ENCODE results near the gene ESYT1. TPM values are rescaled to one million over a fixed set of nuclear protein-coding genes. Genes with fewer than 3 reads are reported as not detected.
A peak's percentile ranks its signal among the peaks of the same experiment; 100 is the strongest.

Gene ESYT1
- total and polyA plus RNA-seq, 3 experiments from 2014 or later = 185 to 374 (median 191) TPM

- peak; percentile 65 to 87 (median 78) for DNase-seq
- H3K9me3 Mint-ChIP-seq = no peaks in the 10 kb centered on the region
- POLR2A ChIA-PET = interaction anchor here (0.9 to 4.5 kb wide), 9 partner anchors 8 to 60 kb away, joined by 3 to 58 read pairs (median 9); partner anchors contain the start of genes MYL6, PA2G4, RPL41 and SMARCC2
- Histone ChIP-seq H3K27ac (ENCODE audit: low read depth, low read length) (peak overlapping the region; percentile 90), H3K27me3 (ENCODE audit: insufficient read depth, low read length, poor library complexity, severe bottlenecking) (no peaks in the 10 kb centered on the region), H3K4me1 (ENCODE audit: insufficient read depth, low read length) (peaks cover 59% of the 10 kb centered on the region), H3K4me3 (ENCODE audit: low read length) (peak overlapping the region; percentile 90), H3K36me3 (ENCODE audit: insufficient read depth, low read length) (peaks cover 40% of the 10 kb centered on the region), H3K9me3 (ENCODE audit: low read length) (no peaks in the 10 kb centered on the region)
- H3K27me3 Mint-ChIP-seq = peaks cover 0 to 2% of the 10 kb centered on the region in 2 donors
- peaks cover 27 to 56% (median 28%) of the 10 kb centered on the region in 3 donors for H3K36me3 Mint-ChIP-seq
- H3K4me1 Mint-ChIP-seq = peaks cover 56 to 68% (median 65%) of the 10 kb centered on the region in 3 donors
- H3K27ac Mint-ChIP-seq = peak overlapping the region; percentile 90 to 99 (median 98)
- peak overlapping the region; percentile 86 to 99 (median 98) for H3K4me3 Mint-ChIP-seq
- CTCF ChIA-PET = interaction anchor here (0.9 to 8.6 kb wide), 10 partner anchors 10 to 335 kb away, joined by 3 to 121 read pairs (median 8); partner anchors contain the start of genes MYL6, MYL6B, RPL41 and SMARCC2
Observed at GRCh38 chr12:56129206-56129941, 1.3 kb downstream of the ESYT1 start.

- ChIA-PET CTCF (interaction anchor here (0.9 to 8.6 kb wide), 6 partner anchors 10 to 60 kb away, joined by 3 to 121 read pairs (median 4); partner anchors contain the start of genes MYL6B, SMARCC2 and ZC3H10), POLR2A (interaction anchor here (0.6 to 4.5 kb wide), 3 partner anchors 22 to 59 kb away, joined by 3 to 58 read pairs (median 3); partner anchors contain the start of gene SMARCC2)
- Mint-ChIP-seq H3K27me3 (peaks cover 0 to 2% of the 10 kb centered on the region in 2 donors), H3K36me3 (peaks cover 27 to 61% (median 29%) of the 10 kb centered on the region in 3 donors), H3K4me3 (peak overlapping the region; percentile 86 to 99 (median 98)), H3K9me3 (no peaks in the 10 kb centered on the region), H3K27ac (peak overlapping the region; percentile 90 to 99 (median 98)), H3K4me1 (peaks cover 53 to 65% (median 62%) of the 10 kb centered on the region in 3 donors)
- Histone ChIP-seq H3K27me3 (ENCODE audit: insufficient read depth, low read length, poor library complexity, severe bottlenecking) (no peaks in the 10 kb centered on the region), H3K4me1 (ENCODE audit: insufficient read depth, low read length) (peaks cover 59% of the 10 kb centered on the region), H3K4me3 (ENCODE audit: low read length) (peak overlapping the region; percentile 90), H3K27ac (ENCODE audit: low read depth, low read length) (peak overlapping the region; percentile 90), H3K9me3 (ENCODE audit: low read length) (no peaks in the 10 kb centered on the region), H3K36me3 (ENCODE audit: insufficient read depth, low read length) (peaks cover 46% of the 10 kb centered on the region)
- DNase-seq = no peak
Observed at GRCh38 chr12:56129942-56130495, 2.0 kb downstream of the ESYT1 start.

- H3K36me3 Mint-ChIP-seq = peaks cover 27 to 66% (median 29%) of the 10 kb centered on the region in 3 donors
- peaks cover 52% of the 10 kb centered on the region for H3K4me1 ChIP-seq (ENCODE audit: insufficient read depth, low read length)
- H3K4me3 ChIP-seq (ENCODE audit: low read length) = peak overlapping the region; percentile 90
Observed at GRCh38 chr12:56130876-56131275, 2.8 kb downstream of the ESYT1 start.

GRCh38 chr12:56134897-56135296 lies 6.8 kb downstream of the ESYT1 start:
- Histone ChIP-seq H3K27ac (ENCODE audit: low read depth, low read length) (no peak overlapping the region), H3K36me3 (ENCODE audit: insufficient read depth, low read length) (peaks cover 87% of the 10 kb centered on the region), H3K9me3 (ENCODE audit: low read length) (no peaks in the 10 kb centered on the region), H3K4me3 (ENCODE audit: low read length) (no peak overlapping the region), H3K4me1 (ENCODE audit: insufficient read depth, low read length) (peaks cover 71% of the 10 kb centered on the region), H3K27me3 (ENCODE audit: insufficient read depth, low read length, poor library complexity, severe bottlenecking) (no peaks in the 10 kb centered on the region)
- ChIA-PET POLR2A (no interaction called here), CTCF (no interaction called here)
- Mint-ChIP-seq H3K36me3 (peaks cover 31 to 91% (median 47%) of the 10 kb centered on the region in 3 donors), H3K27me3 (peaks cover 0 to 2% of the 10 kb centered on the region in 2 donors), H3K27ac (peak overlapping the region in 3 of 8 donors; percentile 14 to 88 (median 51)), H3K4me3 (no peak overlapping the region), H3K9me3 (no peaks in the 10 kb centered on the region), H3K4me1 (peaks cover 54 to 70% (median 64%) of the 10 kb centered on the region in 3 donors)
- DNase-seq = no peak

More at GRCh38 chr12:56130876-56131275, 2.8 kb downstream of the ESYT1 start:
- Mint-ChIP-seq H3K4me3 (peak overlapping the region; percentile 57 to 99 (median 97)), H3K27ac (peak overlapping the region; percentile 52 to 99 (median 98)), H3K9me3 (no peaks in the 10 kb centered on the region), H3K27me3 (peaks cover 0 to 2% of the 10 kb centered on the region in 2 donors), H3K4me1 (peaks cover 52 to 61% (median 60%) of the 10 kb centered on the region in 3 donors)
- Histone ChIP-seq H3K27ac (ENCODE audit: low read depth, low read length) (peak overlapping the region; percentile 90), H3K36me3 (ENCODE audit: insufficient read depth, low read length) (peaks cover 53% of the 10 kb centered on the region), H3K9me3 (ENCODE audit: low read length) (no peaks in the 10 kb centered on the region), H3K27me3 (ENCODE audit: insufficient read depth, low read length, poor library complexity, severe bottlenecking) (no peaks in the 10 kb centered on the region)
- ChIA-PET POLR2A (interaction anchor here (0.6 kb wide), 1 partner anchor 53 kb away, joined by 3 read pairs; no protein-coding TSS in a partner anchor), CTCF (interaction anchor here (1.2 to 8.6 kb wide), 3 partner anchors 13 to 59 kb away, joined by 3 to 121 read pairs (median 3); partner anchors contain the start of genes SMARCC2 and ZC3H10)
- DNase-seq = no peak

- CTCF ChIA-PET = interaction anchor here (0.9 to 2.6 kb wide), 4 partner anchors 11 to 52 kb away, joined by 3 to 10 read pairs (median 6); partner anchors contain the start of genes MYL6B and SMARCC2
- H3K4me3 Mint-ChIP-seq = peak overlapping the region in 4 of 7 donors; percentile 25 to 54 (median 42)
- Histone ChIP-seq H3K4me1 (ENCODE audit: insufficient read depth, low read length) (peaks cover 68% of the 10 kb centered on the region), H3K4me3 (ENCODE audit: low read length) (no peak overlapping the region), H3K9me3 (ENCODE audit: low read length) (no peaks in the 10 kb centered on the region), H3K27me3 (ENCODE audit: insufficient read depth, low read length, poor library complexity, severe bottlenecking) (no peaks in the 10 kb centered on the region), H3K27ac (ENCODE audit: low read depth, low read length) (no peak overlapping the region), H3K36me3 (ENCODE audit: insufficient read depth, low read length) (peaks cover 85% of the 10 kb centered on the region)
- H3K27ac Mint-ChIP-seq = peak overlapping the region; percentile 46 to 87 (median 75)
- no peaks in the 10 kb centered on the region for H3K9me3 Mint-ChIP-seq
- no peaks in the 10 kb centered on the region for H3K27me3 Mint-ChIP-seq
- peaks cover 48 to 55% (median 54%) of the 10 kb centered on the region in 3 donors for H3K4me1 Mint-ChIP-seq
- DNase-seq = peak in 1 of 5 donors; percentile 52
- H3K36me3 Mint-ChIP-seq = peaks cover 18 to 90% (median 35%) of the 10 kb centered on the region in 3 donors
- POLR2A ChIA-PET = interaction anchor here (0.5 to 0.9 kb wide), 3 partner anchors 9 to 391 kb away, joined by 3 to 5 read pairs (median 3); no protein-coding TSS in a partner anchor
Observed at GRCh38 chr12:56137853-56138571, 9.9 kb downstream of the ESYT1 start.

GRCh38 chr12:56141946-56142784 lies 14.1 kb downstream of the ESYT1 start:
- Mint-ChIP-seq H3K4me3 (peak overlapping the region in 1 of 7 donors; percentile 15), H3K27ac (peak overlapping the region in 7 of 8 donors; percentile 38 to 86 (median 76)), H3K36me3 (peaks cover 26 to 79% (median 36%) of the 10 kb centered on the region in 3 donors), H3K9me3 (no peaks in the 10 kb centered on the region), H3K27me3 (no peaks in the 10 kb centered on the region), H3K4me1 (peaks cover 45 to 55% (median 51%) of the 10 kb centered on the region in 3 donors)
- no peak for DNase-seq
- Histone ChIP-seq H3K27me3 (ENCODE audit: insufficient read depth, low read length, poor library complexity, severe bottlenecking) (no peaks in the 10 kb centered on the region), H3K9me3 (ENCODE audit: low read length) (no peaks in the 10 kb centered on the region), H3K4me1 (ENCODE audit: insufficient read depth, low read length) (peaks cover 47% of the 10 kb centered on the region), H3K36me3 (ENCODE audit: insufficient read depth, low read length) (peaks cover 71% of the 10 kb centered on the region), H3K4me3 (ENCODE audit: low read length) (no peak overlapping the region), H3K27ac (ENCODE audit: low read depth, low read length) (no peak overlapping the region)
- POLR2A ChIA-PET = interaction anchor here (0.6 to 1.6 kb wide), 3 partner anchors 10 to 542 kb away, joined by 3 to 8 read pairs (median 5); no protein-coding TSS in a partner anchor
- CTCF ChIA-PET = interaction anchor here (1.0 to 1.5 kb wide), 2 partner anchors 10 to 12 kb away, joined by 3 to 4 read pairs; no protein-coding TSS in a partner anchor
